Suprapubic skin (tissue), 4 donors: ENCODE results near the gene GNG4.

Experiments
- CTCF ChIP-seq, 2 donors: fragments of 200-600 bp in 1 of 2; fragments of 450-650 bp in 1 of 2; sonication (generic) in 1 of 2; IDR thresholded peaks; one replicate each; pipeline ENCODE4 v1.5.1; 2016 to 2019; ENCODE audit warnings: antibody characterized with exemption in 2 of 2, mild to moderate bottlenecking in 1 of 2, moderate library complexity in 1 of 2
- EP300 ChIP-seq: sonication (generic); formaldehyde crosslinking; IDR thresholded peaks from one replicate; pipeline ENCODE4 v1.6.1; 2017; ENCODE audit warnings: antibody characterized with exemption
- POLR2A ChIP-seq, 2 donors: fragments of 450-650 bp; IDR thresholded peaks; one replicate each; pipeline ENCODE4 v1.6.1; 2017; ENCODE audit warnings: antibody characterized with exemption in 2 of 2, mild to moderate bottlenecking in 2 of 2, moderate library complexity in 2 of 2
- POLR2AphosphoS5 ChIP-seq, 3 donors: sonication (generic); formaldehyde crosslinking; IDR thresholded peaks; one replicate each; pipeline ENCODE4 v1.6.1; 2017; ENCODE audit warnings: antibody characterized with exemption in 3 of 3

GRCh38 chr1:235502601-235503402 lies 146.8 kb downstream of the GNG4 start:
- TF ChIP-seq POLR2AphosphoS5 (IDR thresholded peaks at IDR 0.05) (no peak), CTCF (IDR thresholded peaks at IDR 0.05) (no peak), EP300 (no peak), POLR2A (IDR thresholded peaks at IDR 0.05) (no peak)
